DOHH2 (cell line): Measurements from ENCODE around the gene RELN.

Source experiments
- H3F3A ChIP-seq: fragments of 200-600 bp; sonication (generic), shearing (Covaris generic); 2 replicates; pipeline ENCODE4 v1.6.0; 2016; ENCODE audit warnings: antibody characterized with exemption, mild to moderate bottlenecking; ENCODE audit not compliant: control insufficient read depth, insufficient read depth
- H3K27ac ChIP-seq: fragments of 200-600 bp; sonication (generic); 2 replicates; pipeline ENCODE4 v1.5.1; 2014; ENCODE audit warnings: low read depth, mild to moderate bottlenecking, low read length, moderate library complexity
- H3K27me3 ChIP-seq: fragments of 200-600 bp; sonication (generic); 2 replicates; pipeline ENCODE4 v1.6.1; 2014; ENCODE audit warnings: mild to moderate bottlenecking, low read length, mixed read lengths; ENCODE audit not compliant: control insufficient read depth
- H3K36me3 ChIP-seq: fragments of 200-600 bp; sonication (generic); 2 replicates; pipeline ENCODE4 v1.6.1; 2014; ENCODE audit warnings: mild to moderate bottlenecking, low read length, moderate library complexity, mixed read lengths; ENCODE audit not compliant: control insufficient read depth
- H3K4me1 ChIP-seq: fragments of 200-600 bp; sonication (generic); 2 replicates; pipeline ENCODE4 v1.6.1; 2014; ENCODE audit warnings: mild to moderate bottlenecking, low read length, mixed read lengths; ENCODE audit not compliant: control insufficient read depth
- H3K4me2 ChIP-seq: fragments of 200-600 bp; sonication (generic); 2 replicates; pipeline ENCODE4 v1.6.0; 2014; ENCODE audit warnings: mild to moderate bottlenecking, low read length, moderate library complexity
- H3K4me3 ChIP-seq: fragments of 200-600 bp; sonication (generic); 2 replicates; pipeline ENCODE4 v1.5.1; 2014; ENCODE audit warnings: mild to moderate bottlenecking, low read length, mixed read lengths
- H3K79me2 ChIP-seq: fragments of 200-600 bp; sonication (generic); 2 replicates; pipeline ENCODE4 v1.6.1; 2014; ENCODE audit warnings: mild to moderate bottlenecking, low read length, mixed read lengths; ENCODE audit not compliant: control insufficient read depth
- H3K9me2 ChIP-seq: fragments of 200-600 bp; sonication (generic); replicated peaks from 2 replicates; pipeline ENCODE4 v1.6.1; 2014; ENCODE audit warnings: mild to moderate bottlenecking, low read length, mixed read lengths; ENCODE audit not compliant: control insufficient read depth
- H3K9me3 ChIP-seq: fragments of 200-600 bp; sonication (generic); 2 replicates; pipeline ENCODE4 v1.6.1; 2014; ENCODE audit warnings: antibody characterized with exemption, low read length, mixed read lengths; ENCODE audit not compliant: control insufficient read depth, insufficient read depth
- H4K20me1 ChIP-seq: fragments of 200-600 bp; sonication (generic); 2 replicates; pipeline ENCODE4 v1.6.0; 2014; ENCODE audit warnings: low read depth, mild to moderate bottlenecking, antibody characterized with exemption, low read length, moderate library complexity; ENCODE audit not compliant: control insufficient read depth, insufficient read depth
- CTCF ChIP-seq: fragments of 200-600 bp; sonication (generic); IDR thresholded peaks from one replicate; pipeline ENCODE4 v1.5.1; 2014; ENCODE audit warnings: antibody characterized with exemption, mild to moderate bottlenecking, low read depth, low read length; ENCODE audit not compliant: poor library complexity, severe bottlenecking
- EZH2phosphoT487 ChIP-seq: fragments of 200-600 bp; sonication (generic); IDR thresholded peaks from 2 replicates; pipeline ENCODE4 v1.6.1; 2017; ENCODE audit warnings: borderline replicate concordance, mild to moderate bottlenecking, antibody characterized with exemption, low read length, moderate library complexity, mixed read lengths

The RELN gene

GRCh38 chr7:103799298-103799697 is 190.2 kb downstream of the RELN start:
- no peaks in the 10 kb centered on the region for H3K36me3 ChIP-seq
- H3K4me2 ChIP-seq, result no peak overlapping the region
- no peaks in the 10 kb centered on the region for H3K9me3 ChIP-seq
- H3F3A ChIP-seq, result no peaks in the 10 kb centered on the region
- no peaks in the 10 kb centered on the region for H3K79me2 ChIP-seq
- no peaks in the 10 kb centered on the region for H3K9me2 ChIP-seq
- no peak overlapping the region for H3K27ac ChIP-seq
- H3K4me3 ChIP-seq, result no peak overlapping the region
- no peaks in the 10 kb centered on the region for H3K27me3 ChIP-seq
- no peaks in the 10 kb centered on the region for H3K4me1 ChIP-seq
- no peaks in the 10 kb centered on the region for H4K20me1 ChIP-seq
- TF ChIP-seq CTCF, result no peak
- TF ChIP-seq EZH2phosphoT487, result no peak

GRCh38 chr7:103797647-103798307 is 191.7 kb downstream of the RELN start:
- Histone ChIP-seq H3F3A (no peaks in the 10 kb centered on the region), H3K9me3 (no peaks in the 10 kb centered on the region), H3K79me2 (no peaks in the 10 kb centered on the region), H3K36me3 (no peaks in the 10 kb centered on the region), H3K27ac (no peak overlapping the region), H3K4me1 (no peaks in the 10 kb centered on the region), H3K4me3 (no peak overlapping the region), H3K4me2 (no peak overlapping the region), H3K9me2 (no peaks in the 10 kb centered on the region), H4K20me1 (no peaks in the 10 kb centered on the region), H3K27me3 (no peaks in the 10 kb centered on the region)
- no peak for TF ChIP-seq EZH2phosphoT487
- no peak for TF ChIP-seq CTCF

GRCh38 chr7:103796327-103796962 is 193.0 kb downstream of the RELN start:
- H3K36me3 ChIP-seq, result no peaks in the 10 kb centered on the region
- no peaks in the 10 kb centered on the region for H3K4me1 ChIP-seq
- no peaks in the 10 kb centered on the region for H3K79me2 ChIP-seq
- no peaks in the 10 kb centered on the region for H4K20me1 ChIP-seq
- no peak overlapping the region for H3K27ac ChIP-seq
- no peak overlapping the region for H3K4me3 ChIP-seq
- H3K9me3 ChIP-seq, result peaks cover 3% of the 10 kb centered on the region; the same call in 1 of the 2 replicates
- no peaks in the 10 kb centered on the region for H3K9me2 ChIP-seq
- no peaks in the 10 kb centered on the region for H3F3A ChIP-seq
- TF ChIP-seq EZH2phosphoT487 (no peak), CTCF (no peak)
- H3K27me3 ChIP-seq, result no peaks in the 10 kb centered on the region
- no peak overlapping the region for H3K4me2 ChIP-seq
